ENCODE results near the gene CASP4.

Gene CASP4

GRCh38 chr11:104918113-104918824, 50.1 kb downstream of the CASP4 start:
- TF ChIP-seq CTCF (IDR thresholded peaks at IDR 0.05) = no peak

GRCh38 chr11:104917271-104918112, 50.9 kb downstream of the CASP4 start:
- no peak for TF ChIP-seq CTCF (IDR thresholded peaks at IDR 0.05)

- no peak for TF ChIP-seq CTCF (IDR thresholded peaks at IDR 0.05)
These were observed 51.9 kb downstream of the CASP4 start for GRCh38 chr11:104916442-104916841.

- no peak for TF ChIP-seq CTCF (IDR thresholded peaks at IDR 0.05)
These were observed 56.3 kb downstream of the CASP4 start for GRCh38 chr11:104912102-104912501.

GRCh38 chr11:104908186-104908531, 60.2 kb downstream of the CASP4 start:
- no peak for TF ChIP-seq CTCF (IDR thresholded peaks at IDR 0.05)

- TF ChIP-seq CTCF (IDR thresholded peaks at IDR 0.05) = no peak
These were observed 60.7 kb downstream of the CASP4 start for GRCh38 chr11:104907521-104908185.

GRCh38 chr11:104905271-104905670, 63.1 kb downstream of the CASP4 start:
- no peak for TF ChIP-seq CTCF (IDR thresholded peaks at IDR 0.05)

Data from LNCAP (cell line).